Activated CD4-positive, alpha-beta T cell treated with anti-CD3 and anti-CD28 coated beads, Interleukin-2, Interleukin-4, amounts not matched to agents 100 ng/mL and 50 ng/mL, durations not matched to agents 16 hours and 8 hours (primary cell): Measurements from ENCODE around the gene ALG5.

ENCODE experiments used
- DNase-seq: peaks from one replicate; pipeline ENCODE4 v3.0.0-alpha.2; 2020; ENCODE audit warnings: low spot score

ALG5 gene

DNA sequence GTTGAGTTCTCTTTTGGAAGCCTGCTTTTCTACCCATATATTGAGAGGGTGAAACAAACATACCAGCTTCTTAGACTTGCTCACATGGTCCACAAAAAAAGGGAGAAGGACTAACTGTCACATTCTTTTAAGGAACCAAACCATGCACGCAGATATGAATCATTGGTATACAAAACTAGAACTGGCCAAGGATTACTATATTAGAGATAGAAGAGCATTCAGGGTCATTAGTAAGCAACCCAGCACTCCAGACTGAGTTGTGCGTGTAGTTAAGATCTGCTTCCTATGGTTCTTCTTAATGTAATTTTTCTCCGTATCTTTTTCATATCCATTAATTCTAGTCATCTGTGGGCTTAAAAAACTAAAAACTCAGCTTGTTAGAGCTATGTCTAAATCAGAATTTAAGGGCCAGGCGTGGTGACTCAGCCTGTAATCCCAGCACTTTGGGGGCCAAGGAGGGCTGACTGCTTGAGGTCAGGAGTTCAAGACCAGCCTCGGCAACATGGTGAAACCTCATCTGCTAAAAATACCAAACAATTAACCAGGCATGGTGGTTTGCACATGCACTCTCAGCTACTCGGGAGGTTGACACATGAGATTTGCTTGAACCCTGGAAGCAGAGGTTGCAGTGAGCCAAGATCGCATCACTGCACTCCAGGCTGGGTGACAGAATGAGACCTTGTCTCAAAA, 19.6 kb downstream of the ALG5 start:
- DNase-seq = no peak

DNA sequence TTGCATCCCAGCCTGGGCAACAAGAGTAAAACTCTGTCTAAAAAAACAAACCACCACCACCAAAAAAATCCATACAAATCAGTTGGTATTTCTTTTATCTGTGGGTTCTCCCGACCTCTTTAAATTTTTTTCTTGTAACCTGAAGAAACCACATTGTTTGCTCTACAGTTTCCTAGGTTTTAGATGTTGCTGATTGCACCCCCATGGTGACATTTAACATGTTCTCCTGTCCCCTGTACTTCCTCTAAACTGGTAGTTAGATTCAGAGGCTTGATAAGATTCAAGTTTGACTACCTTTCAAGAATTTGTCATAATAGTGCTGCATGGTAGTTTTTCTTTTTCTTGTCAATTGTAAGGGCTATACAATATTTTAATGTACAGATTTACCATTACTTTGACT, 24.0 kb downstream of the ALG5 start:
- DNase-seq = peak; percentile 4

DNA sequence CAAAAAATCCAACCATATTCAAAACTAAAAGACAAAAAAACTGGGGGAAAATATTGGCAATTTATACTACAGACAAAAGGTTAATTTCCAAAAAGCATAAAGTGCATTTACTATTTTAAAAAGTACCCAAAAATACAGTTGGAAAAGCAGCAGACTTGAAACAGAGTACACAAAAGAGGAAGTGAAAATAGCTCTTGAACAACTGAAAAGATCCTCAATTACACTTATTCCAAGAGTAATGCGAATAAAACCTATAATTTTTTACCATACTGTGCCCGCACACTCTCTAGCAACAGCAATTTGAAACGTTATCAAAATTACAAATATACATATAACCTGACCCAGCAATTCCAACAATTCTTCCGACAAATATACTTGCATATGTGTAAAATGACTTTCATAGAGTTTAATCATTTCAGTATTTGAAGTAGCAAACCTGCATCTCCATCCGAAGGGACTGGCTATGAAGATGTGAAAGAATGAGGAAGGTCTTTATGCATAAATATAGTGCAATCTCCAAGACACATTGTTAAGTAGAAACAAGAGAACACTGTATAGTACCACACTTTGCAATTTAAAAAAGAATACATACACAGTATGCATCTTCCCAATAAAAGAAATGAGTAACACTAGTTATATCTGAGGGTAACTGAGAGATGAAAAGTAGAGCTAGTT, 25.4 kb downstream of the ALG5 start:
- no peak for DNase-seq

DNA sequence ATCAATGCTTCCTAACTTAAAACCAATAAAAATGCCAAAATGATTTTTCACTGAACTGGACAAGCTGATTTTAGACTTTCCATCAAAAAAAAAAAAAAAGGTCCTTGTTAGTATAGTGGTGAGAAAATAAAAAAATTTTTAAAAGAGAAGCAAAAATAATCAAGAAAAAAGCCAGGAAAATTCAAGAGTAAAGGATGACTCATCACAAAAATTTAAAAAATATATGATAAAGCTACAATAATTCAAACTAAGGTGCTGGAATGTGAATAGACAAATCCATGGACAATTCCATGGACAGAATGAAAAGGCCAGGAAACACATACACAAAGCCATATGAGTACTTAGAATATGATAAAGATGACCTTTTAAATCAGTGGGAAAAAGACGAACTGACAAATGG, 26.1 kb downstream of the ALG5 start:
- DNase-seq = no peak

DNA sequence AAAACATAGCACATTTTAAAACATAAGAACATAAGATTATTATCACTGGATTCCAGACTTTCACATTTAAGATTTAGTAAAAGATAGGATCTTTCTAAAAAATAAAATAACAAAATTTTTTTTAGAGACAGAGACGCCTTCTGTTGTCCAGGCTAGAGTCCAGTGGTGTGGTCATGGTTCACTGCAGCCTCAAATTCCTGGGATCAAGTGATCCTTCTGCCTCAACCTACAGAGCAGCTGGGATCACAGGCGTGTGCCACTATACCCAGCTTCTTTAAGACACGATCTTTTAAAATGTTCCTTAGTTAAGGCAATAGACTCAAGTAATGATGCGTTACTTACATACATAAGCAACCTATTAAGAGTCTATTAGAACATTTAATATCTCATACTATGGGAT, 32.7 kb downstream of the ALG5 start:
- DNase-seq = no peak

DNA sequence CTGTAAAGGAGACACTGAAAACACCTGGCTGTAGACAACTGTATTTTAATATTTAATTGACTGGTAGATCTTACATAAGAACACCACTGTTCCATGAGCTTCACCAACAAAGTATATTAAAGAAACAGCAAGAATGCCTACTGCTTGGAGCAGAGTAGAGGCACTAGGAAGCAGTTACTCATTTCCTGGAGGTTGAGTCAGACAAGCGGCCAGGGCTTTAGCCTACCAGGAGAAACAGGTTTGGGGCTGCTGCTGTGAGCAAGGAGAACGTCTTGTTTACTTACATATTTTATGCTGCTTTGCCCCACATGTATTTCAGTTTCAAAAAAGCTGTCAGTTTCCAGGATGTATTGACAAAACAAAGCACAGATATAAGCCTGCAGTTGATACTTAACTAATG, 33.4 kb downstream of the ALG5 start:
- DNase-seq = peak; percentile 19

DNA sequence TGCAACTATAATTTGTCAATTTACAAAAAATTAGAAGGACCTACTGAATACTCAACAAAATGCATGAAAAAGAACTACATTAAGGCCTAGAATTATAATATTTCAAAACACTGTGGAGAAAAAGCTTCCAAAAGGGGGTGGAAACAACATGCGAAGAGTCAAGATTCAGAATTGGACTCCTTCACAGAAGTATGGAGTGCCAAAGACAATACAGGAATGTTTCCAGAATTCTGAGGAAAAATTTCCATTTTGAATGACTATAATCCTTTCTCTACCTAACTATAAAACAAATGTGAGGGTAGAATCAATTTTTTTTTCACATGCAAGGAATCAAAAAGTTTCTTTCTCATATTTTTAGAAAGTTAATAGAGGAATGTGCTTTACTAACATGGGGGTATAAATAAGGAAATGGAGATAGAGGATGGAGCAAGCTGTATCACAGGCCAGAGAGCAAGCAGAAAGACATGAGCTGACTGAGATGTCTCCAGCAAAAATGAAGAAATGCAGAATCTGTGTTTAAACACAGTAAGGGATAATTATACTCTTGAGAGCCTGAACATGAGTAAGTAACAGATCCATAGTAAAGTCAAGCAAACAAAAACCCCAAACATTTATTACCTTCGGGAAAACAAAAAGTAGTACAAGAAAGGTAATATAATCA, 39.6 kb downstream of the ALG5 start:
- no peak for DNase-seq

DNA sequence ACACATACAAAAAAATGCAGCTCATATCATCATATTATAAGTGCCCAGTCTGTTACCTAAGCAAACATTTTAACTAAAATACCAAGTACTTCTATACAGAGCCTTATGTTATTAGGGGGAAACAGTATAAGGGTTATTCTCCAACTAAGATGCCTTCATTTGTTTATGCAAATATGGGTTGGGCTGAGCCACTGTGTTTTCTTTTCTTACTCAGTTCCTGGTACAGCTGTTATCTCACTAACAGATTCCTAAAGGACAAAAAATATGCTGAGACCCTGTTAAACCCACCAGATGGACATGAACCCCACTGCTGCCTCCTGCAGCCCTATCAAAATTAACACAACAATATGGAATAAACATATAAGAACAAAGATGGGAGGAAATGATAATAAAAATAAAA, 44.6 kb downstream of the ALG5 start:
- DNase-seq = no peak

DNA sequence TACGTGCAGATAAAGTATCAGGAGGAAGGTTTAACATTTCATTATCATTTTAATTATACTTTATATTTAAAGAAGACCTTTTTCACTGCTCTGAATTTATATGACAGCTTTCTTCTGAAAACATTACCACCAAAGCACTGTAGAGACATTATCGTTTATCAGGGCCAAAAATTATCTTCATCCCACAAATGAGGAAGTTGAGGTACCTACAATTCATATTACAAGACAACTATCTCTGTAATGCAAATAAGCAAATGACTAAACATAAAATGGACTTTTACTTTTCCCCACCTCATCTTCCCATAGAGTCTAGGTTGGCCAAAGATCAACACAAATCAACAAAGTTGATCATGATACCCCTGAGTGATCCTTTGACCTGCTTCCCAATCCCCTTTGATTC, 48.2 kb downstream of the ALG5 start:
- no peak for DNase-seq

DNA sequence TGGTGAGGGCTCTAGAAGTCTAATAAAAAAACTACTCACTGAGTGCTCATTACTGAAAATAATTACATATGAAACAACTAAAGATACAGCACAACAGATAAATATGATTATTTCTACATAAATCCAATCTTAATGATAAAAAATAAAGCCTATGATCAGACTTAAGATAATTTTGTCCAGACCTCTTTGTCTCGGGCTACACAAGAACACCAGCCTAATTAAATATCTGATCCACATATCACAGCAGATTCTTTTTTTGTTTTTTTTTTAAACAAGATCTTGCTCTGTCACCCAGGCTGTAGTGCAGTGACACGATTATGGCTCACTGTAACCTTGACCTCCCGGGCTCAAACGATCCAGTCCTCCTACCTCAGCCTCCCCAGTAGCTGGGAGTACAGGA, 48.8 kb downstream of the ALG5 start:
- DNase-seq = no peak

DNA sequence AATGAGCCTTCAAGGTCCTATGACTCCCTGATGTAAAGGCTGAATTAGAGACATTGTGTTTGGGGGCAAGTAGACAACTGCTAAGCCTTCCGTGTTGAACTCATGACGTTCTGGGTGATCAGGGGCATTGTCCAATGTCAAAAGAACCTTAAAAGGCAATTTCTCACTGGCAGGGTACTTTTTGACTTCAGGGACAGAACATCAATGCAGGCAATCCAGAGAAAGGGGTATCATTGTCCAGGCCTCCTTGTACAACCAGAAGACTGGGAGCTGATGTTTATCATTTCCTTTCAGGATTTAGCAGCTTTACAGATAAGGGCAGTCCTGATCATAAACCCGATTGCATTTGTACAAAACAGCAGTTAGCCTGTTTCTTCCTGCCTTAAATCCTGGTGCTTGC, 54.1 kb downstream of the ALG5 start:
- DNase-seq = no peak

DNA sequence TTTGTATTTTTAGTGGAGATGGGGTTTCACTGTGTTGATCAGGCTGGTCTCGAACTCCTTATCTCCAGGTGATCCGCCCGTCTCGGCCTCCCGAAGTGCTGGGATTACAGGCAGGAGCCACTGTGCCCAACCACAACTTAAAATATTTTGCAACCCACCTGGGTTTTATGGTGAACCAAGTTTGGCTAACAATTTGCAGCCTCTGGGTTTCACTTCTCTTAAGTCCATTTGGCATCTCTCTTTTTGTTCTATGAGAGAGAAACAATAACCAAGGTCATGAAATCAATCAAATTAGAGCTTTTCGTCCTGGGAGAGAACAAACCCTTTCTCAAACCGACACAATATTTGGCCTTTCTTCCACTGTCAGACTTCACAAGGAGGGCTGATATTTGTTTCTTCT, 73.5 kb downstream of the ALG5 start:
- DNase-seq = no peak

DNA sequence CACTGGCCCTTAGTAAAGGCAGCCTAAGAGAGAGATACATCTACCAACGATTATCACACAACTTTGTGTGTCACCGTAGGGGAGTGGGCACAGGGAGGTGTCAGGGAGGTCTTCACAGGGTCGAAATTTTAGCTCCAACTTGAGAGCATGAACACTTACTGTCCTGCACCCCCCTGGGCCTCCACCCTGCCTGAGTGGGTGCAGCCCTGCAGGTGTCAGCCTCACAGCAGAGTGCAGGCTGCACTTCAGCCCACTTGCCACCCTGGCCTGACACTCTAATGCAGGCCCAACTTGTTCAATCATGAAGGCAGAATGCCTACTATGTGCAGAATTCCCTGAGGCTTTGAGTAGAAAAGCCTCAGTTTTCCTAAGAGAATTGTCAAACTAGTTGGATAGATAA, 75.1 kb downstream of the ALG5 start:
- no peak for DNase-seq

DNA sequence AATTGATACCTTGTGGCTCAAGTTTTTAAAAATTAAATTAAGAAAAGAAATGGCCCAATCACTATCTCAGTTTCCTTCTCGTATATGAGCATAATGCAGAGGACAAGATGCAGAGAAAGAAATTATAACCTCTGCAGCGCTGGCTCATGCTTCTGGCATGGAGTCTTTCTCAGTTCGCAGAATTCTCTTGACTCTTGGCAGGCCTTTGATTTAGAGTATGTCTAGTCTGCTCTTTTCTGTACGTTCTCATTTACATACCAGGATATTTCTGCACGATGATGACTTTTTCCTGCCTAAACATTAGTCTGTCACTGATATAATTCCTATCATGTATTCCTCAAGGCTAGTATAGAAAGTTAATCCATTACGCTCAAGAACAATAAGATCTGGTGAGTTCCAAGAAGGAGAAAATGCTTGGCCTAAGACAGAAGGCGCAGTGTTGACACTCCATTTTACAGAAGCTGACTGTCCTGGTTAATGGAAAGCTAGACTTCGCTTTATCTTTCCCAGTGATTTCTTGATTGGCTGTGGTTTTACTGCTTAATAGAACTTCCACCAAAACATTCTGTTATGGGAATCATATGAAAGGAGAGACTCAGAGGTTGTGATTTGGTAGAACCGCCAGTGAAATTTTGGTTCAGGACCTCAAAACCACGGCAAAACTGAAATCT, 77.4 kb downstream of the ALG5 start:
- DNase-seq = no peak

DNA sequence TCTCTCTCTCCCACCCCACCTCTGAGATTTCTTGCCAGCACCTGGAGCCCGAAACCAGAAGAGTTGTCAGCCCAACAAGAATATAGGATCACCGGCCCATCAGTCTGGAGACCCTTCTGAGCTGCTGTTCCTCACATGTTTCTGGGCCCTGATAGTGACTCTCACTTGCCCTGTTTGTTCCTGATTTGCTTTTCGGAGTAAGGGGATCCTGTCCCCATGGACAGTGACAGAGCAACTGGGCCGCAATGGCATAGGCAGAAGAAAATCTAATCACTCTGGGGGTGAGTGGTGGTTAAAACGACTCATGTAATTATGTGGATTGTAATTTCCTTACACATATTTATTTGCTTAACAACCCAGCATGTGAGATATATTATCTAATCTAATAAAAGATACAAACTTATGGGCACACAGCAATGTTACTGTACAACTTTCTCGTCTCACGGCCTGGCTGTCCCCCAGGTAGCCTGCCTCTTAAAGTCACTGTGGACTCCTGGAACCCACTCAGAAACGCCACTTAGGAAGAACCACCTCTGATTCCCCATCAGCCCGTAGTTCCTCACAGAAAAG, 78.4 kb downstream of the ALG5 start:
- no peak for DNase-seq

DNA sequence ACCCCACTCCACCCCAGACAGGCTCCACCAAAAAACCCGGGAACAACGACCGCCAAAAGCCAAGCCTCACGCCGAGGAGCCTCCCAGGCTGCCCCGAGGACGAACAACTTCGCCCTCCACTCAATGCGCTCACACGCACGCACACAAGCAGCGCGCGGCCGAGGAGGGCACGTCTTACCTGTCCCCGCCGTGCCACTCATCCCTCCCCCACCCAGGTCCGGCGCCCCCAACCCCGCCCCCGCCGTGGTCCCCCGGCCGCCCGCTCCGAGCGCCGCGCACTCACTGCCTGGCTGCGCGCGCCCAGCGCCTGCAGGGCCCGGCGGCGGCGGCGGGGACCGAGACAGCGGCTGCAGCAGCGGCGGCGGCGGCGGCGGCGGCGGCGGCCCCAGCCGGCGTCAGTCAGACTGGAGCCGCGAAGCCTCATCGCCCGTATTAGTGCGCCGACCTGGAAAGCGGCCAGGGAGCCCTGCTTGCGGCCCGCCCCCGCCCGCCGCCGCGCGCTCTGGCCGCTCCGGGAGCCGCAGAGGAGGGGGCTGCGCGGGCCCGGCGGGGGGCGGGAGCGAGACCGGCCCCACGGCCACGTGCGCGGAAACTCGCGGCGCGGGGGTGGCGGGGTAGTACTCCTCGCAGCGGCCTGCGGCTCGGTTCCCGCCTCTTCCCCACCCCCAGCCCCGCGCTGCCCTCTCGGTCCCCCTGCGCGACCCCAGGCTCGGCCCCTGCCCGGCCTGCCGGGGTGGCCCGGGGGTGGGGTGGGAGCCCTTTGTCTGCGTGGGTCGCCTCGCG, 79.1 kb downstream of the ALG5 start, which contains the start of gene SMAD9:
TSS of gene SMAD9 (minus strand) at position 406 of the 783 bp plus-strand sequence. CDS start 40,549 bp downstream, outside the sequence.
- DNase-seq = no peak

DNA sequence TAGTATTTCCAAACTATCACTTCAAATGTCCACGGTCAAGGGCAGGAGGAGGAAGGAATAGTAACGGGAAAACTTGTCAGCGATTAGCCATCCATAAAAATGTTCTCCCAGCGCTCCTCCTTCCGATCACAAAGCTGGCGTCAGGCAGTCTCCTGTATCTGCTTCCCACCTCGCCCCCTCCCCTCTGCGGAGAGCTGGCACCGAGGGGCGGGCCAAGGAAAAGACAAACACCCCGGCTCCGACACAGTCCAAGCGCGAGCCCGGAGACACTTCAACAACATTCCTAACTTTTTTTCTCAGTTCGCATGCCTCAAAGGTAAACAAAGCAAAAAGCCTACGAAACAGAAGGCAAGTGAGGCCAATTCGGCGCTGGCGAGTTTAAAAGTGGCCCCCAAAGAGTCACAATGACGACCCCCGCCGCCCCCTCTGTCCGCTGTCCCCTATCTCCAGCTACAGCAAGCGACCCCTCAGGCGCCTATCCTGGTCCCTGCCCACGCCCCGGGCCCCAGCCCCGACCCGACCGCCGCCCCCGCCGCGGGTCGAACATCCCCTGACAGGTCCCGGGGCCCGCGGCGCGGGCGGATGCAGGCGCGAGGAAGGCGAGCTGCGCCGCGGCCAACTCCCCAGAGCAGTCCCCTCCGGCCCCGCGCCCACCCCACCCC, 79.8 kb downstream of the ALG5 start:
- no peak for DNase-seq

DNA sequence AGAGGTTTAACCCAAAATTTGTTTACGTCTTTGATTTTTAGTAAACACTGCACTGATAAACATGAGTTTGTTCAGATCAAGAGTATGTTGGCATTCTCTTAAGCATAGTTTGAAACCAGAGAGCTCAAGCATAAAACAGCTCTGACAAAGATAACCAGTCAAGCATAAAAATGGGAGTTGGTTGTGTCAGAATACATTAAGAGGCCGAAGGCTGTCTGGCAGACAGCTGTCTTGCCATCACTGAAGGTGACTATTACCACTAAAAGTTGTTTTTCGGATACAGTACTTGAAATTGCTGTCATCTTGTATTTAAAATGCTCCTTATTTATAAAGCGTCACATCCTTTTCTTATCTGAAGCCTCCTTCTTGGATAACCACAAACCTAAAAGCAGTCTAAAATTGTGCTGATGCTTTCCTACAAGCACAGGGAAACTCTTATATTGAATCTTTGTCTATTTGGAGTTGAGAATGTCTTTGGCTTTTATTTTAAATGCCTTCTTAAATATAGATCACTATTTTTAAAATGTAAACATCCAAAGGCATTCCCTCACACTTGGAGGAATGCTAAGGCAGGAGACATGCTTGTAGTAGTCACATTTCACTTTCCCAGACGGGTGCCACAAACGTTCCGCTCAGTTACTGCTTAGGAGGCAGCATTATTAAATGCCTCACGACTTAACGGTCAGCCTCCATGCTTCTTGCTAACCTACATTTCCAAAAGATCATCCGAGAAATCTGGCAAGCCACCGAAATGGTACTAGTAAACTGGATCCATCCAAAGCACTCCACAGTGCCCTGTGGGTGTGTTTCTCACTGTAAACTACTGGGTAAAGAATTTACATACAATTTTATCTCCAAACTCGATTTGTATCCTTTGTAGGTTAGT, 80.7 kb downstream of the ALG5 start:
- DNase-seq = no peak

DNA sequence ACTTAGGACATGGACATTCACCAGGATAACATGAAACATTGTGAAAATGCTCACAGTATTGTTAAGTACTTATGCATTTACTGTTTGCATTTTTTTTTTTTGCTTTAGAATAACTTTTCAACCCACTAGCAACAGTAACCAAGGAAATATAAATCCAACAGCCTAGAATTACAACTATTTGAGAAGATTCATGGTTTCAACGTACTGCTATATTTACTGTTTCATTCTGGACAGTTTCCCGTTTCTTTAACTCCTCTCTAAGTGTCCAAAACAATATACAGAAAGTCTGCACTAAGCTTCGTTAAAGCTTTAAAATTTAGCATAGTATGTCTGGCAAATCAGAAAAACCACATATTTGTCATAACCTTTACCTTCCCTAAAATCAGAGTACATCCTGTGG, 81.8 kb downstream of the ALG5 start:
- no peak for DNase-seq
